ENCODE measurements around the gene SLC38A9.
"Not testable (repeated sequence)": the region's sequence is repeated elsewhere in the genome, so short reads cannot be mapped to it uniquely, and the experiment has no call there.

SLC38A9 gene

DNA sequence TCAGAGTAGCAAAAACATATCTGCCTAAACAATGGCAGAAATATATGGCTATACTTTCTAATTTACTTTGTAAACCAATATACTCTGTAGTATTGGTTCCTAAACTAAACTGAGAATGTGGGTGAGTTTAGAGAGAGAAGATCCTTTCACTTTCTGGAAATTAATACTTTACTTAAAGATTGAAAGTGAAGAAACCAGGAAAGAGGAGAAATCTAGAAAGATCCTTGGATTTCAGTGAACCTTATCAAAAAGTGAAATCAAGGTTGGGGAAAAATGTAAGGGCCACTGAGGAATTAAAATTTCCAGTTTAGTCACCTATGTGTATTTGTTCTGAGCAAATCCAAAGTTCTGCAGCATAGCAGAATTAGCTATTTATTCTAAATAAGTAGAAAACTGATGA, 5.9 kb downstream of the SLC38A9 start:
- no peak for DNase-seq (ENCODE audit: low read depth)

DNA sequence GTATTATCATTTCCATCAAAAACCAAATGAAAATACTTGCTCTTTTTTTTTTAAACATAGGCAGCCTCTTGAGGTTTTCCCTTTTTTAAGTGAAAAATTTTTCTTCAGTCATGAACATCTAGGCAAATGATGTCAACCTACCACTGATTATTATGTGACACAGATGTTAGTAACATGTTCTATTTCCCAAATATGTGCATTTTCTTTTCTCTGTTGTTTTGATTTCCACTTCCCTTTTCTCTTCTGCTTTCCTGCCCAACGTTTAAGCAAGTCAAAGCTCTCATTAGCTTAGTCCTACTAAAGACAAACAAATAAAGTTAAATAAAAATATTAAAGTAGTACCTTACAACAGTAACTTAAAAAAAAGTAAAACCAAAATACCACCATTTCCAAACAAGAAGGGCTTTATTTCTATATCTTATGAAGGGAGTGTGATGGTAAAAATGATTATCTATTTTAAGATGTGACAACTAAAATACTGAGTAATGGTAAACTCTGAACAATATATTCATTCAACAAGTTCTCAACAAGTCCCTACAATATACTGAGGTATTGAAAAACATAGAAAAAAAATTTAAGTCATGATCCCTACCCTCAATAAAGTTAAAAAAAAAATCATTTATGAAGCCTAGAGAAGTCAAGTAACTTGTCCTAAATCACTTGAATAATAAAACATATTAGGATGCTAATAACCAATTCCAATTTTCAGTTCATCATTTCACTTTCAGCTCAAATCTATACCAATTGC, 9.4 kb downstream of the SLC38A9 start:
- no peak for DNase-seq (ENCODE audit: low read depth)

DNA sequence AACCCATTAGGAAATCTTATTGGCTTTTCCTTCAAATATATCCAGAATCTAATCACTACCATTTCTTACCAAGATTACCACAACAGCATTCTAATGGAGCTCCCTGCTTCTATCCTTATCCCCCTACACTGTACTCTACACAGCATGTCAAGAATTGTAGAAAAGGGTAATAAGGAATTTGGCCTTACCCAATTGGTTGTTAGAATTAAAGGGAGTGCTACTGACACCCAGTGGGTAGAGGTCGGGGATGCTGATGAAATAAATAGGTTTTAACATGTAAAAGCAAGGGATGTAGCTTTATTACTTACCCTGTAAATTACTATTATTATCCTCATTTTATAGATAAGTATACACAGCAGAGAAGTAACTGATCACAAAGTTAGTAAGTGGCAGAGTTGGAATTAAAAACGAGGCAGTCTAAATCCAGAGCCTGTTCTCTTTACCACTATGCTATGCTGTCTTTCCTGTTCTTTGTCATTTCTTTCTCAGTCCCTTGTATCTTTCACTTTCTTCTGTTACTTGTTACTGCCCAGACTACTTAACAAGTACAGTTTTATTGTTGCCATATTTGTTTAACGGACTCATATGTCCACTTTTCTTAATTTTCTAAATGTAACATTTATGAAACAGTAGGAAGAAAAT, 10.5 kb downstream of the SLC38A9 start:
- DNase-seq (ENCODE audit: low read depth) = no peak

DNA sequence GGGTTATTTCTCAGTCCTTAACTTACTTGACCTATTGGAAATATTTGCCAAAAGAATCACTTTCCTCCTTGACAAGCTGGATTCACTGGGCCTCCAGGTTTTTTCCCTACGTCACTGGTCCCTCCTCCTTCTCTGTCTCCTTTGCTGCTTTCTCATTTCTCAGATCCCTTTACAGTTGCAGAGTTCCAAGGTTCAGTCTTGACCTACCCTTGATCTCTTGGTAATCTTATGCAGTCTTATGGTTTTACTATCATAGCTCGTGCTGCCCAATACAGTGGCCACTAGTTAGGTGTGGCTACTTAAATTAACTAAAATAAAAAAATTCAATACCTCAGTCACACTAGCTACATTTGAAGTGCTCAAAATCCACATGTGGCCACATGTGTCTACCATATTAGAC, 11.4 kb downstream of the SLC38A9 start:
- DNase-seq (ENCODE audit: low read depth) = no peak

DNA sequence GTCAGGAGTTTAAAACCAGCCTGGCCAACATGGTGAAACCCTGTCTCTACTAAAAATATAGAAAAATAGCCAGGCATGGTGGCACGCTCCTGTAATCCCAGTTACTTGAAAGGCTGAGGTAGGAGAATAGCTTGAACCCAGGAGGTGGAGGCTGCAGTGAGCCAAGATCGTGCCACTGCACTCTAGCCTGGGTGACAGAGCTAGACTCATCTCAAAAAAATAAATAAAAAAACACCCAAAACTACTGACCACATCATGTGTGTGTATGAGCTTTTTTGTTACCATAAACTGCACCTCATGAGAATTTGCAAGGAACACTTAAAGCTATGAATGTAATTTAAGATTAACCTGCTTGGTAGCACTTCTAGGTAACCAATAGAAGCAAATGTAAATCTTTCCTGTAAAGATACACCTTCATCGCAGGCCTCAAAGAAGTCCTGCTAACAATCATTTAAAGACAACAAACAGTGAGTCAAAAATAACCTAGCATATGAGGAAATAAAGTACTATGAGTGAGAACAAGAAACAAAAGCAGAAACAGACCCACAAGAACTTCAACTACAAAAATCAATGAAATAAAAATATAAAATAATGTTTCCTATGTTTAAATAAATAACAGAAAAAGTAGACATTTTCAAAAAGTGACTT, 13.0 kb downstream of the SLC38A9 start:
- no peak for DNase-seq (ENCODE audit: low read depth)

DNA sequence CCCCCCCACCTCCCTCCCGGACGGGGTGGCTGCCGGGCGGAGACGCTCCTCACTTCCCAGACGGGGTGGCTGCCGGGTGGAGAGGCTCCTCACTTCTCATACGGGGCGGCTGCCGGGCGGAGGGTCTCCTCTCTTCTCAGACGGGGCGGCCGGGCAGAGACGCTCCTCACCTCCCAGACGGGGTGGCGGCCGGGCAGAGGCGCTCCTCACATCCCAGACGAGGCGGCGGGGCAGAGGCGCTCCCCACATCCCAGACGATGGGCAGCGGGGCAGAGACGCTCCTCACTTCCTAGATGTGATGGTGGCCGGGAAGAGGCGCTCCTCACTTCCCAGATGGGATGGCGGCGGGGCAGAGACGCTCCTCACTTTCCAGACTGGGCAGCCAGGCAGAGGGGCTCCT, 15.4 kb downstream of the SLC38A9 start:
- DNase-seq (ENCODE audit: low read depth) = not testable (repeated sequence)

DNA sequence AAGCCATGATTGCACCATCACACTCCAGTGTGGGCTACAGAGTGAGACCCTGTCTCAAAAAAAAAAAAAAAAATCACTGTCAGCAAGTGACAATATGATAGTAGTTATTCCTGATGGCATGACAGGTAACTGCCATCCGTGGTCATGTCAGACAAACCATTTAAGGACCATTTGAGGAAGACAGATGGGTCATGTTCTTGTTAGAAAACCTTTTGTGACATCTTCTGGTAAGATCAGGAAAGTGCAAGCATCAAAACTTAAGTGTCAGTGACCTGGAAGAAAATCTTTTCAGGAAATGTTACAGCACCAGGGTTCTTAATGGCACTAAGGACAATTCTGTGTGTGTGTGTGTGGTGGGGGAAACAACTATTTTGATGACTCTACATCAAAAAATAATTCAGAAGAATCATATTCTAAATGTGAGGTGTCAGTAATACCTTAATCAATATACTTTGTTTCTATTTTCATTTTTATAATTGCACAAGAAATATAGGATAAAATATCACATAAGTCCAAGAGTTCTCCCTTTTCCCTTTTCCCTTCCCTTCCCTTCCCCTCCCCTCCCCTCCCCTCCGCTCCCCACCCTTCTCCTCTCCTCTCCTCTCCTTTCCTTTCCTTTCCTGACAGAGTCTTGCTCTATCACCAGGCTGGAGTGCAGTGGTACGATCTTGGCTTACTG, 17.8 kb downstream of the SLC38A9 start:
- DNase-seq (ENCODE audit: low read depth) = no peak

DNA sequence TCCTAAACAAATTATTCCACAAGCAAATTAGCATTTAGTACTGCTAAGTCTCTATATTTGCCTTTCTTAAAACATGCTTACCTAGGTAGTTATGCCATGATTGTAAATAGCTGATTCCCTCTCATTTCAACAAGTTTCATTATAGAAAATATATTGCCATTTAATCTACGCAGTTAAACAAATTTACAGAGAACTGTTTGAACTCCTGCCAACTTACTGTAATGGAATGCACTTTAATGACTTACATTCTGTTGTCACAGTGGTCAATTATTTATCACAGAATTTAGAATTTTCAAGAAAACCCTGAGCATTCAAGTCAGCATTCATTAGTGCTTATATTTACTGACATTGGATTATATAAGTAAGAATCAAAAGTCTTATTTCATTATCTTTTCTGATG, 19.6 kb downstream of the SLC38A9 start:
- no peak for DNase-seq (ENCODE audit: low read depth)

DNA sequence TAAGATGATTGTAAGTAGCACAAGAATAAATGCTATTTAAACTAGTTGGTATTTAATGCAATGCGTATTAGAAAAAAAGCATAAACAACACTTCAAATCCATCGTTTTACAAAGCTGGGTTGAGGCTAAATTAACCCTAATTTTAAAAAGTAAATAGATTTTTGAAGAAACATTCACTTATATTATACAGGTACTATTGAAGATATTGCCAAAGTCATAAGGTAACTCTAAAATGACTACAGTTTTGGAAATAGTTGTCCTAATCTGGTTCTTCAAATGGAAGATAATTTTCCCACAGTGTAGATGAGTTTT, 20.1 kb downstream of the SLC38A9 start:
- no peak for DNase-seq (ENCODE audit: low read depth)

DNA sequence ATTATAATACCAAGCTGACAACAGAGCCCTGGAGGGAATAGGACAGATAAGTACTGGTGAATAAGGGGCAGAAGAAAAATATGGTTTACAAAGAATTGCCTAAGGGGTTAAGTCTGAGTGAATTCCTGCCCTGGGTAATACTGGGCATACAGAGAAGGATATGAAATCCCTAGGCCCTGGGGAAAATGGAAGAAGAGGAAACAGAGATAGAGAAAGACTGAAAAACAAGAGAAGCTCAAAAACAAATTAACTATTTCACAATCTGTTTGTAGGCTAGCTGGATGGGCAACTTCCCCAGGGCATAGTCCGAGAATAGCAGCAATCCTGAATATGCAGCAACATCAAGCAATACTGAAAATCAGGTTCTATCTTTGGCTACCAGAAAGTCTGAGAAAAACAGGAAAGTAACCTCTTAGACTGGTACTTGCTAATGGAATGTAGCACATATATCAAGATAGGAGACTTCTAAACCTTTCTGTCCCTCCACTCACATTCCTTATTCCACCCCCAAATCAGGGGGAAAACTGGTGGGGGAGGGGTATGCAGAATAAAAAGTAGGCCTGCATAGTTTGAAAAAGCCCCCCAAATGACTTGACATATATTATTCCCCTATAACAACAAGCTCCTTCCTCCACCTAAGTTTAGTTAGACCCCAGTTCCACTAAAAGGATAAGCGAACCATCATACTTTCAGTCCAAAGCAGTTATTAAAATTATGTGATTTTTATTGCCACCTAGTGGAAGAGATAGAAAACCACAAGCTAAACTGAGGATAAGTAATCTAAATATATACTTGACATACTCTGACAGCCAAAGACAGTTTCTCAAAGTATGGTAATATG, 20.6 kb downstream of the SLC38A9 start:
- DNase-seq (ENCODE audit: low read depth) = no peak

DNA sequence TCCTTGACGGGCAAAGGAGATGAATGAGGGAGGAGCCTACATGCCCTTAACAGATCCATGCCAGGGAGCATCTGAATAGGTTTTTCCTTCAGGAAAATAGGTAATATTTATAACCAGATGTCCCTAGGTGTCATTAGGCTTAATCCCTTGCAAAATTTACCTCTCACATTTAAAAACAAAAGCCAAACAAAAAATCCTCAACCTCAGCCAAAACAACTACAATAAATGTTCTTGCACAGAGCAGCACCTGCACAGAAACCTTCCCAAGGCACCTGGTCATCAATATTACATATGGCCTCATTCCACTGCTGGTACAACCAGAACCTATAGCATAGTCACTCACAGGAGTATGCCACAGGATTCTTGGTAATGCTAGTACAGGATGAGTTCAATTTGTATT, 30.1 kb downstream of the SLC38A9 start:
- DNase-seq (ENCODE audit: low read depth) = no peak

DNA sequence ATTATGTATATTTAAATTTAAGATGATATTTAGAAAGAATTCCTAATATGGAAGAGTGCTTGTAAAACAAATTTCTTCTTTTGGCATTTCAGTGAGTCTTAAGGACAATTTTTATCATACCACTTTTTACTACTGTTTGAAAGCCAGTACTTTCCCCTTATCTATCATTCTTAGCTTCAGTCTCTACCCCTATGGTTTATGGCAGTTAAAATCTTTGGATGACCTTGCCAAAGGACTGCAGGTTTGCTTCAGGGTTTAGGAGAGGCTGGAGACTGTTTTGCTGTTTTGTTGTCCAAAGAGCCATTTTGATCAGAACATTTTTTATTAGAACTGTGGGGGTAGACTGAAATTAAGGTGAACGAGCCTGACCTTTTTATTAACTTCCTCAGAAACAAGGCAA, 30.8 kb downstream of the SLC38A9 start:
- DNase-seq (ENCODE audit: low read depth) = no peak

DNA sequence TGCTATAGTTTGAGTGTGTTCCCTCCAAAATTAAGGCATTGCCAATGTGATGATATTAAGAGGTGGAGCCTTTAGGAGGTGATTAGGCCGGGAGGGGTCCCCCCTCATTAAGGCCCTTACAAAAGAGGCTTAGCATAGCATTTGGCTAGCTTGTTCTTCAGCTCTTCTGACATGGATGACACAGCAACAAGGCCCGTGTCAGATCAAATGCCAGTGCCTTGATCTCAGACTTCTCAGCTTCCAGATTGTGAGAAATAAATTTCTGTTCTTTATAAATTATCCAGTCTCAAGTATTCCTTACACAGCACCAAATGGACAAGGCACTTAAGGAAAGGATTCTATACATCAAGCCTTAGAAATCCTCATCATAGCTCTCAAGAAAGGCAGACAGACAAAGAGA, 31.8 kb downstream of the SLC38A9 start:
- DNase-seq (ENCODE audit: low read depth) = no peak

DNA sequence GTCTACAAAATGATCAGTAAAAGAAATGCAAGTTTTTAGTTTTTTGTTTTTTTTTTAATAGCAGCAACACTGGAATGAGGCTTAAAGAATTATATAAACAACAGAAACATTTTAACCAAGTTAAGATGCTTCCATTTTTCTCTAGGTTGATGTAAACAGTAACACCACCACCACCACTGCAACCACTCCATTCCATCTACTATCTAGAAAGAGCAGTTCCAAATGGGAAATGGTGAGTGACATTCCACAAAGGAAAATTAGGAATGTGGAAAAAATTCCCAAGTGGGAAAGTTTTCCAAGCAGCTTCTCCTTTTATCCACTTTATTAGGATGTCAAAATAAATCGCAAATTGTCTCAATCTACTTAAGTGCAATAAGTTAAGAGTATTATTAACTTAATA, 32.6 kb downstream of the SLC38A9 start:
- DNase-seq (ENCODE audit: low read depth) = no peak

DNA sequence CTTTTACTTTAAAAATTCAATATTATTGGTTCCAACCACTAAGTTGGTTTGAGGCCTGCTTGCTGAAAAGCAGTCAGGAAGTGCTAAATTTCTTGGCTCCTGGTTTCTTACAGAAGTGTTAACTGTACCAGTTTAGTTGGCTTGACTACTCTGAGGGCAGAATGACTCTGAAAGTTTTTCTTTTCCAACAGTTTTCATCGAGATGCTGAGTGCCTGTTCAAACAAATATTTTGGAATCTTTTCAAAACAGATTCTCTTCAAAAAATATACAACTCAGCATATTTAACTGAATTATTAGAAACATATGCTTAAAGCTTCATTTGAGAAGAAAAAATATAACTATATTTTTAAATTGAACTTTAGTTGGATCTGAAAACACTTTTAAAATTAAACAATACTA, 37.0 kb downstream of the SLC38A9 start:
- no peak for DNase-seq (ENCODE audit: low read depth)

DNA sequence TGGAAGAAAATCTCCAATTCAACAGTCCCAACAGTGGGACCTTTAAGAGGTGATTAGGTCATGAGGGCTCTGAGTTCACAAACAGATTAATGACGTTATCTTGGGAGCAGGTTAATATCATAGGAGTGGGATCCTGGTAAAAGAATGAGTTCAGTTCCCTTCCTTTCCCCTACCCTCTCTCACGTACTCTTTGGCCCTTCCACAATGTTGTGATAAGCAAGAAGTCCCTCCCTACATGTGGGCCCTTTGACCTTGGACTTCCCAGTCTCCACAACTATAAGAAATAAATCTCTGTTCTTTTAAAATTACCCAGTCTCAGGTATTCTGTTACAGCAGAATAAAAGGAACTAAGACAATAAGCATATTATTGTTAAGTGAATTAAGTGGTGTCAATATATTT, 37.8 kb downstream of the SLC38A9 start:
- no peak for DNase-seq (ENCODE audit: low read depth)

DNA sequence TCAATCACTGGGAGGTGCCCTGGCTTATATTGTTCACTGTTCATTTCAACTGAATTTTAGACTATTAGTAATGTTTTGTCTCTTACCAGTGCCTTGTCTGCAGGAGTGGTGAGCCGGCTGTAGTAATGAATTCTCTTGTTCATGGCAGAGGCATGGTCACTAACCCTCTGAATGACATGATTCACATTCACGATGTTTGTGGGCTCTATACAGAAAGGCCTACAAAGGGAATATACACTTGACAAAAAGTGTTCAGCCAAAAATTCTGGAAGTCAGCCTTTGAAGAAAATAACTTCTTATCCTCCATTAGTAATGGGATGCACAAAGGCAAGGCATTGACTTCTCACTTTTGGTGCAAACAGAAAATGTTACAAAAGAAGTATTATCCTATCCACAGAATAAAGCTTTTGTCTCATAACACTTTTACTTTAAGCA, 39.6 kb downstream of the SLC38A9 start:
- DNase-seq (ENCODE audit: low read depth) = no peak

DNA sequence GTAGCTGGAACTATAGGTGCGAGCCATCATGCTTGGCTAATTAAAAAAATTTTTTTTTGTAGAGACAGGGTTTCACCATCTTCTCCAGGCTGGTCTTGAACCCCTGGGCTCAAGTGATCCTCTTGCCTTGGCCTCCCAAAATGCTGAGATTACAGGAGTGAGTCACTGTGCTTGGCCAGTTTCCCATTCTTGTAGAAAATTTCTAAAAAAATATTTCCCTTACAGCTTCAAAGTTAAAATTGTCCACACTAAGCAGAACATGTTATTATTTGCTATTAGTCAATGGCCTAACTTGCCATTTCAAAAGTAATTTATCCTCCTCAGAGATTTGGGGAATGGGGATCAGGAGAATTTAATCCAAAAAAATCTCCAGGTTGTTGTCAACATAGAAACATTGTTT, 40.1 kb downstream of the SLC38A9 start:
- no peak for DNase-seq (ENCODE audit: low read depth)

DNA sequence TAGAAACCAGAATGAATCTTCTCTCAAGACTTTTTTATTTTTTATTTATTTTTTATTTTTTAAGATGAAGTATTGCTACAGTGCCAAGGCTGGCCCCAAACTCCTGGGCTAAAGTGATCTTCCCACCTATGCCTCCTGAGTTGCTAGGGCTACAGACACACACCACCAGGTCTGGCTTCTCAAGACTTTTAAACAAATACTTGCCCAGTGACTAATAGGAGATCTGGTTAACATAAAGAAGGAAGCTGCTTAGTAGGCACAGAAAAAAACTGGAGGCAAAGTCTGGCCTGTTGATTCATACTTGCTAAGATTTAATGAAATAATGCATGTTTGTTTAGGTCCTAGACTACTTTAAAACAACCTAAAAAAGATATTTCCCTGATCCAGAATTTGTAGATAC, 43.8 kb downstream of the SLC38A9 start:
- no peak for DNase-seq (ENCODE audit: low read depth)

DNA sequence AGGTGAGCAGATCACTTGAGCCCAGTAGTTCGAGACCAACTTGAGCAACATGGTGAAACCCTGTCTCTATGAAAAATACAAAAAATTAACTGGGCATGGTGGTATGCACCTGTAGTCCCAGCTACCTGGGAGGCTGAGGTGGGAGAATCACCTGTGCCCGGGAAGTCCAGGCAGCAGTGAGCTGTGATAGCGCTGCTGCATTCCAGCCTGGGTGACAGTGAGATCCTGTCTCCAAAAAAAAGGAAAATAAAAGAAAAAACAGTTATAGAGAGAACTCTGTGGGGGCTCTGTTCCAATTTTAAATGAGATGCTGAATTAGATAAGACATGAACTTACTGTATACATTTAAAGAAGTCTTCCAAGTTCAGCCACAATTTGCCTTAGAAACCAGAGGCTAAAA, 44.2 kb downstream of the SLC38A9 start:
- no peak for DNase-seq (ENCODE audit: low read depth)

DNA sequence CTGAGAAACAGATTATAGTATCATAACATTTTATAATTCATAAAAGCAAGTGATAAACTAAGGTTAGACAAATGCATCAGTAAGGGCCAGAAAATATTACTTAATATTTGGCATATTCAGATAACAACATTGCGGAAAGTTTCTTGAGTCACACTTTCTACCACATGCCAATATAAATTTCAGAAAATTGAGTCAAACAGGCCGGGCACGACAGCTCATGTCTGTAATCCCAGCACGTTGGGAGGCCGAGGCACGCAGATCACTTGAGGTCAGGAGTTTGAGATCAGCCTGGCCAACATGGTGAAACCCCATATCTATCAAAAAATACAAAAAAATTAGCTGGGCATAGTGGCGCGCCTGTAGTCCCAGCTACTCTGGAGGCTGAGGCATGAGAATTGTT, 47.1 kb downstream of the SLC38A9 start:
- DNase-seq (ENCODE audit: low read depth) = no peak

DNA sequence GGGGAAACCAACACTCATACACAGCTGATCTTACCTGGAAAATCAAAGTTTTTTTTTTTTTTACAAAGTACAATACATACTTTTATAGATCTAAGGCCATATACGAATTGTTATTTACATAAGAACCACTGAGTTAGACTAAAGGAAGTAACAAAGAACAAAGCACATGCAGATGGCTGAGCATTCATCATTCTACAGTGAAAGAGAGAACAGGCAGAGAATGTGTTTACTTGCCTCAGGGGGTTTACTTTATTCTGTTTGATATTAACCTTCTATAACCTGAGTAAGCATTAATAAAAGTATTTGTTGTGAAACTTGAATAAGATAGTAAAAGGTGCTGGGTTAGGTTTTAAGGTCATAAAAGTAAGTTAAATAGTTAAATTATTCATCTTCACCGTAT, 54.7 kb downstream of the SLC38A9 start:
- no peak for DNase-seq (ENCODE audit: low read depth)

All from stimulated activated CD8-positive, alpha-beta memory T cell treated with anti-CD3 and anti-CD28 coated beads, Interleukin-15, amount 100 ng/mL, for 24 hours (primary cell).